ENCODE results near the gene GAGE12E.
"Not testable (repeated sequence)": the region's sequence is repeated elsewhere in the genome, so short reads cannot be mapped to it uniquely, and the experiment has no call there.

The GAGE12E gene

GRCh38 chrX:49598720-49599119 lies 47.6 kb downstream of the GAGE12E start, which contains the start of gene GAGE1:
Gene GAGE1 (plus strand): TSS chrX:49599020. CDS start chrX:49600175, 1,155 bp downstream.
- not testable (repeated sequence) for H3K36me3 ChIP-seq (ENCODE audit: control insufficient read depth, insufficient read depth, low read length); H3K4me3 ChIP-seq (ENCODE audit: low read depth, low read length); H3K27me3 ChIP-seq (ENCODE audit: control insufficient read depth, insufficient read depth, low read length); H3K4me1 ChIP-seq; H3K79me2 ChIP-seq; H2AFZ ChIP-seq; H3K9ac ChIP-seq; H3K27ac ChIP-seq; H3K9me3 ChIP-seq (ENCODE audit: control insufficient read depth, low read length); H3K4me2 ChIP-seq (ENCODE audit: low read length)

All from parathyroid adenoma (tissue), 2 donors.